Stimulated activated CD8-positive, alpha-beta memory T cell treated with anti-CD3 and anti-CD28 coated beads, Interleukin-15, amount 100 ng/mL, for 24 hours (primary cell): ENCODE measurements around the gene ZFYVE9.
"Not testable (repeated sequence)": the region's sequence is repeated elsewhere in the genome, so short reads cannot be mapped to it uniquely, and the experiment has no call there.

Experiments
- DNase-seq: peaks from one replicate; pipeline ENCODE4 v3.0.0-alpha.2; 2020; ENCODE audit warnings: low read depth

Gene ZFYVE9

GRCh38 chr1:52145137-52145536 lies 3.2 kb downstream of the ZFYVE9 start:
- DNase-seq = no peak

DNA sequence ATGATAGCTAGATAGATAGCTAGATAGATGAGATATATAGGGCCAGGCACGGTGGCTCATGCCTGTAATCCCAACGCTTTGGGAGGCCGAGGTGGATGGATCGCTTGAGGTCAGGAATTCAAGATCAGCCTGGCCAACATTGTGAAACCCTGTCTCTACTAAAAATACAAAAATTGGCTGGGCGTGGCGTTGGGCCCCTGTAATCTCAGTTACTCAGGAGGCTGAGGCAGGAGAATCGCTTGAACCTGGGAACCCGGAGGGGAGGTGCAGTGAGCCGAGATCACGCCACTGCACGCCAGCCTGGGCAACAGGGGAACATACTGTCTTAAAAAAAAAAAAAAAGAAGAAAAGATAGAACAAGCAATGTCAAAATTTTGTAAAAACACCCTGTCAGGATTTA lies 8.6 kb downstream of the ZFYVE9 start:
- not testable (repeated sequence) for DNase-seq

- no peak for DNase-seq
Observed at GRCh38 chr1:52150946-52151345, 9.1 kb downstream of the ZFYVE9 start.

- no peak for DNase-seq
Observed at GRCh38 chr1:52152572-52152971, 10.7 kb downstream of the ZFYVE9 start.

- no peak for DNase-seq
Observed at GRCh38 chr1:52153010-52153409, 11.1 kb downstream of the ZFYVE9 start.

DNA sequence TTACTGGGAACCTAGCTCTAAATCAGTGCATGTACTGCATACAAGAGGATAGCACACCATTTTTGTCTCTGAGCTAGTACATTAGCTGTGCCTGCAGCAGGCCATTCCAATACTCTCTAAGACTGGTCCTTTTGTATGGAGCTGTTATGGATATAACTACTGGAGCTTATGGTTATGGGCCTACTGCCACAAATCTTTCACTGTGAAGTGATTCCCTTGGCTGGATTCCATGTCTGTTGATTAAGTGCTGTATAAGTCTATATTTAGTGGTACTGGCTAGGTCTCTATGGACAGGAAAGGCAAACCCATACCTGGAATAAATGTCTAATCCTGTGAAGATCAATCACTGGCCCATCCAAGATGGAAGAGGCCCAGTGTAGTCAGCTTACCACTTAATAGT lies 12.0 kb downstream of the ZFYVE9 start:
- no peak for DNase-seq

GRCh38 chr1:52156460-52156859 lies 14.6 kb downstream of the ZFYVE9 start:
- no peak for DNase-seq

GRCh38 chr1:52157582-52157981 lies 15.7 kb downstream of the ZFYVE9 start:
- DNase-seq = no peak

- DNase-seq = no peak
Observed at GRCh38 chr1:52158218-52158617, 16.3 kb downstream of the ZFYVE9 start.

- no peak for DNase-seq
Observed at GRCh38 chr1:52159033-52159789, 17.3 kb downstream of the ZFYVE9 start.

DNA sequence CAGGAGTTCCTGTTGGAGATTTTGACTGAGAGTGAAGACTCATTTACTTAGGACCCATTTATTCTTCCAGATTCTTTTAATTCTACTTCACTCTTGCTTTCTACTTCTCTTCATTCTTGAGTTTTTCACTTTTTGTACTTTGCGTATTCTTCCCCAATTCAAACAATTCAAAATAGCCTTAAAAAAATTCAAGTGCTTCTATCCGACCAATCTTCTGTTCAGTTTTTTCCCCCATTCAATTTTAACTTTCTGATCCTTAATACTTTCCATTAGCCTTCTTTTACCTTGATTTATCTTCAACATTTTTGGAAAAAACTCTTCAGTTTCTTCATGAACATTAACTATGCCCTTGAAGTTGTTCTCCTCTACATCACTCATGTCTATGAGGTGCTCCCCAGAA lies 21.1 kb downstream of the ZFYVE9 start:
- no peak for DNase-seq

DNA sequence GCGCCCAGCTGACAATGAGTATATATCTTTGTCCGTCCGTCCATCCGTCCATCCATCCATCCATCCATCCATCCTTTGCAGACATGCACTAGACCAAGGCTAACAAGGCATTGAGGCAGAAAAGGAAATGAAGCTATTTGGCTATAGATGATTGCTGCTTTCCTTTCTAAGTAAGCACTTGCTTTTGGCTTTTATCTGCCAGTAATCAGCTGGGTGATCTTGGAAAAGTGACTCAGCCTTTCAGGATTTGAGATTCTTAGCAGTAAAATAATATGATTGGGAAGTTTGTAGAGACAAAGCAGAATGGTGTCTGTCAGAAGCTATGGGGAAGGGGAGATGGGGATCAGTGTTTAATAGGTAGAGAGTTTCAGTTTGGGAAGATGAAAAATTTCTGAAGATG lies 22.7 kb downstream of the ZFYVE9 start:
- DNase-seq = no peak

- no peak for DNase-seq
Observed at GRCh38 chr1:52166996-52167753, 25.3 kb downstream of the ZFYVE9 start.

DNA sequence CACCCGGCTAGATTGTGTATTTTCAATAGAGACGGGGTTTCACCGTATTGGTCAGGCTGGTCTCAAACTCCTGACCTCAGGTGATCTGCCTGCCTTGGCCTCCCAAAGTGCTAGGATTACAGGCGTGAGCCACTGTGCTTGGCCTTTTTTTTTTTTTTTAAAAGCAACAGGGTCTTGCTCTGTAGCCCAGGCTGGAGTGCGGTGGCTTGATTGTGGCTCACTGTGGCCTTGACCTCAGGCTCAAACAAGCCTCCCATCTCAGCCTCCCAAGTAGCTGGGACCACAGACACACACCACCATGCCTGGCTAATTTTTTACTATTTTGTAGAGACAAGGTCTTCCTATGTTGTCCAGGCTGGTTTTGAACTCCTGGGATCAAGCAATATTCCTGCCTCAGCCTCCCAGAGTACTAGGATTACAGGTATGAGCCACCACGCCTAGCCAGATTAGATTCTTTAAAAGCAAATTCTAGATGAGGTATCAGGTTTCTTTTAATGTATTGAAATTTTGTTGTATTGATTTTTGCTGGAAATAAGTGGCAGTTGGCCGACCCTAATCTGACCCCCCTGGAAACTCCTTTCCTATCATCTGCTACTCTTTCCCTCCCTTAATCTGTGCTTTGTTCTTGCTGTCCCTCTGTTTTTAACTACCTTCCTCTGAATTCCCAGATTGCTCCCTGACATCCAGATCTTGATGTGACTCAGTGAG lies 26.6 kb downstream of the ZFYVE9 start:
- no peak for DNase-seq

DNA sequence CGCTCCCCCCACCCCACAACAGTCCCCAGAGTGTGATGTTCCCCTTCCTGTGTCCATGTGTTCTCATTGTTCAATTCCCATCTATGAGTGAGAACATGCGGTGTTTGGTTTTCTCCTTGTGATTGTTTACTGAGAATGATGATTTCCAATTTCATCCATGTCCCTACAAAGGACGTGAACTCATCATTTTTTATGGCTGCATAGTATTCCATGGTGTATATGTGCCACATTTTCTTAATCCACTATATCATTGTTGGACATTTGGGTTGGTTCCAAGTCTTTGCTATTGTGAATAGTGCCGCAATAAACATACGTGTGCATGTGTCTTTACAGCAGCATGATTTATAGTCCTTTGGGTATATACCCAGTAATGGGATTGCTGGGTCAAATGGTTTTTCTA lies 29.3 kb downstream of the ZFYVE9 start:
- not testable (repeated sequence) for DNase-seq

- no peak for DNase-seq
Observed at GRCh38 chr1:52179073-52179472, 37.2 kb downstream of the ZFYVE9 start.

GRCh38 chr1:52180176-52180575 lies 38.3 kb downstream of the ZFYVE9 start:
- DNase-seq = no peak

DNA sequence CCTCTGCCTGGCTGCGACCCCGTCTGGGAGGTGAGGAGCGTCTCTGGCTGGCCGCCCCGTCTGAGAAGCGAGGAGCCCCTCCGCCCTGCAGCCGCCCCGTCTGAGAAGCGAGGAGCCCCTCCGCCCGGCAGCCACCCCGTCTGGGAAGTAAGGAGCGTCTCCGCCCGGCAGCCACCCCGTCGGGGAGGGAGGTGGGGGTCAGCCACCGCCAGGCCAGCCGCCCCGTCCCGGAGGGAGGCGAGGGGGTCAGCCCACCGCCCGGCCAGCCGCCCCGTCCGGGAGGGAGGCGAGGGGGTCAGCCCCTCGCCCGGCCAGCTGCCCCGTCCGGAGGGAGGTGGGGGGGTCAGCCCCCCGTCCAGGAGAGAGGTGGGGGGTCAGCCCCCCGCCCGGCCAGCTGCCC lies 39.9 kb downstream of the ZFYVE9 start:
- DNase-seq = not testable (repeated sequence)

GRCh38 chr1:52182328-52182727 lies 40.4 kb downstream of the ZFYVE9 start:
- not testable (repeated sequence) for DNase-seq

- no peak for DNase-seq
Observed at GRCh38 chr1:52182874-52183400, 41.0 kb downstream of the ZFYVE9 start.

DNA sequence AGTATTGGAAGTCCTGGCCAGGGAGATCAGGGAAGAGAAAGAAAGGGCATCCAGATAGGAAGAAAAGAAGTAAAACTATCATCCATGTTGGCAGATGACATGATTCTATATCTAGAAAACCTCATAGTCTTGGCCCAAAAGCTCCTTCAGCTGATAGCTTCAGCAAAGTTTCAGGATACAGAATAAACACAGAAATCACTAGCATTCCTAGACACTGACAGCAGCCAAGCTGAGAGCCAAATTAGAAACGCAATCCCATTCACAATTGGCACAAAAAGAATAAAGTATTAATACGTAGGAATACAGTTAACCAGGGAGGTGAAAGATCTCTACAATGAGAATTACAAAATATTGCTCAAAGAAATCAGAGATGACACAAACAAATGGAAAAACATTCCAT lies 44.6 kb downstream of the ZFYVE9 start:
- no peak for DNase-seq

DNA sequence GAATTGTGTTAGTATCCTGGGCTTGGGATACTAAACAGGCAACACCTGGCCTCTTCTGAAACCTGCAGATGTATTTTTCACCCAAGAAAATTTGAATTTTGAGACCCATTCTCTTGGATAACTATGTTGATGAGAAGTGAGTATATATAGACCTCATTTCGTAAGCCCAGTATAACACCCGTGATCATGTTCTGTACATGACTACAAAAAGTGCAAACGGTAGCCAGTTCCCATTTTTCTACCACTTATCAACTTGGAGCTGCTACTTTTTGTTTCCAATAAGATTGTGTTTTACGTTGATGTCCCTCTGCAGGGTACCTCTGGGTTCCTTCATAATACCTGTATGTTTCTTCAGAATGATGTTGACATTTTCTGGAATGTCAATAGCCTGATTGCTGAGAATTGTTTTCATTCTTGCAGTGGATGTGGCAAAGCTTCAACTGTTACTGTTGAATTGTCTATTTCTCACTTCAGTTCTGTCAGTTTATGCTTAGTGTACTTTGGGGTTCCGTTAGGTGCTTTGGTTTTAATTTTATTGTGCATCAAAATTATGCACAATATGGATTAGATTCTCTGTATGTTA lies 48.1 kb downstream of the ZFYVE9 start:
- DNase-seq = no peak
